ENCODE measurements around the gene SMIM27. TPM values are rescaled to one million over a fixed set of nuclear protein-coding genes. Genes with fewer than 3 reads are reported as not detected.

Gene SMIM27
- total RNA-seq, 1 experiment from 2014 or later, result 8.1 TPM

DNA sequence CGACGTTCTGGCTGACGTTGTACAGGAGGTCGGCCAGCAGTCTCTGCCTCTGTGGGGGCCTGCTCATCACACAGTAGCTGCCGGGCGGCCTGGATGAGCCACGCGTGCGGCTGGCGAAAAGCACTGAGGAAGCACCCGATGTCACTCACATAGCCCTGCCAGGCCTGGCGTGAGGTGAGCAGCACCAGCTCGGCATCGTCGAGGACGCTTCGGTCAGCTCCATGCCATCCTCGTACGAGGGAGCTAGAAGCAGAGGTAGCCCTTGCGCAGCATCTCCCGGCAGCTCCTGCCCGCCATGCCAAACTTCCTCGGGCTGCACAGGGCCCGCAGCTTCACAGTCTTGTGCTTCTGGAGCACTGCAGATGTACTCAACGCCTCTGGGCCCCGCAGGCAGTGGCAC is 14.6 kb downstream of the SMIM27 start:
- H3K79me2 ChIP-seq (ENCODE audit: insufficient read depth, low read length), result peaks cover 75% of the 10 kb centered on the region
- H3K36me3 ChIP-seq (ENCODE audit: control insufficient read depth in 1 of 2, insufficient read depth in 2 of 2, low read length in 2 of 2), result peaks cover 0 to 13% of the 10 kb centered on the region in 2 experiments; a peak in 3 of 4 replicates
- ChIA-PET POLR2A (no interaction called here), RAD21 (ENCODE audit: low non-redundant PET in 1 of 2, low total read pairs in 2 of 2, uncharacterized antibody in 2 of 2, unreplicated experiment in 2 of 2) (no interaction called here), CTCF (interaction anchor here (0.8 kb wide), 1 partner anchor 188 kb away, joined by 3 read pairs; no protein-coding TSS in a partner anchor)
- H3K9me2 ChIP-seq (ENCODE audit: insufficient read depth), result no peaks in the 10 kb centered on the region
- no peak overlapping the region for H3K4me3 ChIP-seq (replicated peaks in 1 of 2; ENCODE audit: low read depth in 1 of 2, low read length in 2 of 2)
- no peak overlapping the region for H3K27ac ChIP-seq (ENCODE audit: low read depth, low read length)
- no TSS peak for BruUV-seq (replicated peaks)
- no peak overlapping the region for H3K4me2 ChIP-seq (ENCODE audit: low read length)
- DNase-seq (ENCODE audit: low read depth, low spot score), result no peak
- intact Hi-C loops (cut with micrococcal nuclease), result no loop called here
- H3K4me1 ChIP-seq (ENCODE audit: control insufficient read depth in 1 of 2, insufficient read depth in 2 of 2, low read length in 2 of 2), result peaks cover 4 to 5% of the 10 kb centered on the region in 2 experiments; a peak in 3 of 4 replicates
- no peak for TF ChIP-seq SRF (IDR thresholded peaks at IDR 0.05; ENCODE audit: low read depth)
- TF ChIP-seq SP1 (IDR thresholded peaks at IDR 0.05; ENCODE audit: low read depth), result no peak
- H3K27me3 ChIP-seq (ENCODE audit: insufficient read depth, low read length), result no peaks in the 10 kb centered on the region
- no peak overlapping the region for H3K9ac ChIP-seq (ENCODE audit: low read length)
- H4K20me1 ChIP-seq (ENCODE audit: insufficient read depth), result no peaks in the 10 kb centered on the region; the same call in 1 of the 2 replicates
- ATAC-seq, result no peak
- no peak overlapping the region for H2AFZ ChIP-seq (ENCODE audit: low read depth, low read length, poor library complexity, severe bottlenecking)
- no peaks in the 10 kb centered on the region for H3K9me3 ChIP-seq (ENCODE audit: control insufficient read depth in 1 of 2, insufficient read depth in 1 of 2, low read depth in 1 of 2, low read length in 2 of 2)

DNA sequence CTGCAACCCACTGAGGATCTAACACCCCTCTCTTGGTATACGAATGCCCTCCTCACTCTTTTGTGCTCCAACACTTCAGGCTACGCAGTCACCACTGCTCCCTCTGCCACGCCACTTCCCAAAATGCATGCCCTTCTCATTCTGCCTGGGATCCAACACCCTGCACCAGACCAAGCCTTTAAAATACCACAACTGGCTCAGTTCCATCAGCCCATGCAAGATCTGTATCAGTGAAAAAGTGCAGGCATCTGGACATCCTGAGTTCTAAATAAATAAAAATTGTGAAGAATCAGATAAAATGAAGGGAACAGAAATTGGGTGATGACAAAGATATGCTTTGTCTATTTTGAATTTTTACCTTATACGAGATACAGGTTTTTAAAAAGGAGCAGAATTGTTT is 18.1 kb downstream of the SMIM27 start:
- Histone ChIP-seq H3K4me1 (ENCODE audit: control insufficient read depth in 1 of 2, insufficient read depth in 2 of 2, low read length in 2 of 2) (peaks cover 4 to 15% of the 10 kb centered on the region in 2 experiments; a peak in 3 of 4 replicates), H3K79me2 (ENCODE audit: insufficient read depth, low read length) (peaks cover 67% of the 10 kb centered on the region), H3K36me3 (ENCODE audit: control insufficient read depth in 1 of 2, insufficient read depth in 2 of 2, low read length in 2 of 2) (peaks cover 0 to 11% of the 10 kb centered on the region in 2 experiments; a peak in 3 of 4 replicates), H3K9me2 (ENCODE audit: insufficient read depth) (no peaks in the 10 kb centered on the region), H3K9me3 (ENCODE audit: control insufficient read depth in 1 of 2, insufficient read depth in 1 of 2, low read depth in 1 of 2, low read length in 2 of 2) (no peaks in the 10 kb centered on the region), H3K9ac (ENCODE audit: low read length) (no peak overlapping the region), H2AFZ (ENCODE audit: low read depth, low read length, poor library complexity, severe bottlenecking) (no peak overlapping the region), H3K4me3 (replicated peaks in 1 of 2; ENCODE audit: low read depth in 1 of 2, low read length in 2 of 2) (no peak overlapping the region), H3K4me2 (ENCODE audit: low read length) (no peak overlapping the region), H3K27ac (ENCODE audit: low read depth, low read length) (no peak overlapping the region), H3K27me3 (ENCODE audit: insufficient read depth, low read length) (no peaks in the 10 kb centered on the region), H4K20me1 (ENCODE audit: insufficient read depth) (no peaks in the 10 kb centered on the region)
- TF ChIP-seq POLR2A (IDR thresholded peaks at IDR 0.05; ENCODE audit: borderline replicate concordance, extremely low read depth, insufficient read depth, insufficient read length), result no peak
- no peak for TF ChIP-seq YY1 (IDR thresholded peaks at IDR 0.05; ENCODE audit: extremely low read depth, insufficient replicate concordance, low read depth, low read length)
- TF ChIP-seq FOSL1 (IDR thresholded peaks at IDR 0.05; ENCODE audit: low read depth), result no peak
- TF ChIP-seq EZH2 (IDR thresholded peaks at IDR 0.05), result no peak
- no peak for TF ChIP-seq SP1 (IDR thresholded peaks at IDR 0.05; ENCODE audit: low read depth)
- TF ChIP-seq TCF7L2 (IDR thresholded peaks at IDR 0.05; ENCODE audit: borderline replicate concordance, extremely low read depth, insufficient read depth, insufficient read length), result no peak
- TF ChIP-seq EZH2phosphoT487 (IDR thresholded peaks at IDR 0.05; ENCODE audit: borderline replicate concordance), result no peak
- no peak for TF ChIP-seq CEBPB (IDR thresholded peaks at IDR 0.05; ENCODE audit: low read depth)
- no peak for TF ChIP-seq ZFX (IDR thresholded peaks at IDR 0.05)
- TF ChIP-seq, protein P1, sequence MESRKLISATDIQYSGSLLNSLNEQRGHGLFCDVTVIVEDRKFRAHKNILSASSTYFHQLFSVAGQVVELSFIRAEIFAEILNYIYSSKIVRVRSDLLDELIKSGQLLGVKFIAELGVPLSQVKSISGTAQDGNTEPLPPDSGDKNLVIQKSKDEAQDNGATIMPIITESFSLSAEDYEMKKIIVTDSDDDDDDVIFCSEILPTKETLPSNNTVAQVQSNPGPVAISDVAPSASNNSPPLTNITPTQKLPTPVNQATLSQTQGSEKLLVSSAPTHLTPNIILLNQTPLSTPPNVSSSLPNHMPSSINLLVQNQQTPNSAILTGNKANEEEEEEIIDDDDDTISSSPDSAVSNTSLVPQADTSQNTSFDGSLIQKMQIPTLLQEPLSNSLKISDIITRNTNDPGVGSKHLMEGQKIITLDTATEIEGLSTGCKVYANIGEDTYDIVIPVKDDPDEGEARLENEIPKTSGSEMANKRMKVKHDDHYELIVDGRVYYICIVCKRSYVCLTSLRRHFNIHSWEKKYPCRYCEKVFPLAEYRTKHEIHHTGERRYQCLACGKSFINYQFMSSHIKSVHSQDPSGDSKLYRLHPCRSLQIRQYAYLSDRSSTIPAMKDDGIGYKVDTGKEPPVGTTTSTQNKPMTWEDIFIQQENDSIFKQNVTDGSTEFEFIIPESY (IDR thresholded peaks at IDR 0.05; ENCODE audit: extremely low read depth, insufficient replicate concordance, low read length), result no peak
- ChIA-PET POLR2A (no interaction called here), RAD21 (ENCODE audit: low non-redundant PET in 1 of 2, low total read pairs in 2 of 2, uncharacterized antibody in 2 of 2, unreplicated experiment in 2 of 2) (no interaction called here), CTCF (no interaction called here)
- DNase-seq (ENCODE audit: low read depth, low spot score) (no peak), ATAC-seq (no peak)
- intact Hi-C loops (cut with micrococcal nuclease), result no loop called here
- BruUV-seq (replicated peaks), result no TSS peak
